Measurements from ENCODE around the gene LDB2. TPM values are rescaled to one million over a fixed set of nuclear protein-coding genes. Genes with fewer than 3 reads are reported as not detected.

LDB2 gene
- total RNA-seq, 1 experiment from 2014 or later, result not detected

GRCh38 chr4:16457944-16458343 is 440.5 kb downstream of the LDB2 start:
- no peak overlapping the region for H3K27ac ChIP-seq
- H2AFZ ChIP-seq, result no peak overlapping the region
- H3K4me1 ChIP-seq (replicated peaks; ENCODE audit: insufficient read depth), result no peaks in the 10 kb centered on the region
- no peaks in the 10 kb centered on the region for H4K20me1 ChIP-seq (ENCODE audit: insufficient read depth)
- TF ChIP-seq EZH2 (IDR thresholded peaks at IDR 0.05; ENCODE audit: low read depth), result no peak
- no peak for TF ChIP-seq CTCF (conservative IDR thresholded peaks at IDR 0.05)
- intact Hi-C loops (cut with micrococcal nuclease; ENCODE audit: unreplicated experiment), result no loop called here
- H3K4me2 ChIP-seq, result no peak overlapping the region
- no peaks in the 10 kb centered on the region for H3K9me3 ChIP-seq (ENCODE audit: insufficient read depth, low read depth)
- H3K79me2 ChIP-seq (ENCODE audit: low read depth), result no peaks in the 10 kb centered on the region
- H3K9me2 ChIP-seq (ENCODE audit: insufficient read depth), result no peaks in the 10 kb centered on the region
- no TSS peak for BruUV-seq (replicated peaks)
- H3K36me3 ChIP-seq (ENCODE audit: low read depth), result no peaks in the 10 kb centered on the region
- H3F3A ChIP-seq (ENCODE audit: insufficient read depth, low read depth), result no peaks in the 10 kb centered on the region
- ChIA-PET CTCF (no interaction called here), POLR2A (ENCODE audit: unreplicated experiment) (no interaction called here)
- no peak for DNase-seq
- no peak overlapping the region for H3K4me3 ChIP-seq
- H3K27me3 ChIP-seq (ENCODE audit: insufficient read depth, low read depth), result no peaks in the 10 kb centered on the region
